ENCODE results near the gene SMAD1. TPM values are rescaled to one million over a fixed set of nuclear protein-coding genes. Genes with fewer than 3 reads are reported as not detected.

The SMAD1 gene
- total and polyA plus RNA-seq, 8 donors = 2.6 to 19.3 (median 14.0) TPM

DNA sequence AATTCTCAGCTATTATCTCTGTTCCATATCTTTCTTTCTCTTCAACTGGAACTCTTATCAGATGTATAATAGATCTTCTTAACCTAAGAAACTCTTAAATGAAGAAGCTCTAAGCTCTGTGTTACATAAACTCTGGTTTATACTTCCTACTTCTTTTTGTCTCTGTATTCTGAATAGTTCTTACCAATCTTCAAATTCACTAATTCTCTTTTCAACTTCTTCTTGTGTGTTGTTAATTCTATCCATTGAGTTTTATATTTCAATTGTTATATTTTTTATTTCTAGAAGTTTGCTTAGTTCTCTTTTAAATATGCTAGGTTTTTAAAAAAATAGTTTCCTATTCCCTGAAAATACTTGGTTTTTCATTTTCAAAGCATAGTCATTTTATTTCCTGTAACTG is 124.3 kb downstream of the SMAD1 start:
- TF ChIP-seq, protein P1, sequence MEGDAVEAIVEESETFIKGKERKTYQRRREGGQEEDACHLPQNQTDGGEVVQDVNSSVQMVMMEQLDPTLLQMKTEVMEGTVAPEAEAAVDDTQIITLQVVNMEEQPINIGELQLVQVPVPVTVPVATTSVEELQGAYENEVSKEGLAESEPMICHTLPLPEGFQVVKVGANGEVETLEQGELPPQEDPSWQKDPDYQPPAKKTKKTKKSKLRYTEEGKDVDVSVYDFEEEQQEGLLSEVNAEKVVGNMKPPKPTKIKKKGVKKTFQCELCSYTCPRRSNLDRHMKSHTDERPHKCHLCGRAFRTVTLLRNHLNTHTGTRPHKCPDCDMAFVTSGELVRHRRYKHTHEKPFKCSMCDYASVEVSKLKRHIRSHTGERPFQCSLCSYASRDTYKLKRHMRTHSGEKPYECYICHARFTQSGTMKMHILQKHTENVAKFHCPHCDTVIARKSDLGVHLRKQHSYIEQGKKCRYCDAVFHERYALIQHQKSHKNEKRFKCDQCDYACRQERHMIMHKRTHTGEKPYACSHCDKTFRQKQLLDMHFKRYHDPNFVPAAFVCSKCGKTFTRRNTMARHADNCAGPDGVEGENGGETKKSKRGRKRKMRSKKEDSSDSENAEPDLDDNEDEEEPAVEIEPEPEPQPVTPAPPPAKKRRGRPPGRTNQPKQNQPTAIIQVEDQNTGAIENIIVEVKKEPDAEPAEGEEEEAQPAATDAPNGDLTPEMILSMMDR (IDR thresholded peaks at IDR 0.05) = no peak
- no peaks in the 10 kb centered on the region for H3K4me1 ChIP-seq
- H3K27me3 ChIP-seq = no peaks in the 10 kb centered on the region
- H3K4me3 ChIP-seq = no peak overlapping the region
- no peaks in the 10 kb centered on the region for H3K36me3 ChIP-seq
- no peaks in the 10 kb centered on the region for H3K9me3 ChIP-seq
- ATAC-seq (no peak), FAIRE-seq (no peak), DNase-seq (no peak)
- intact Hi-C loops (cut with DNase I) = loop anchor here in 1 of 3 donors (10.0 kb wide), 1 partner anchor 371 kb away; no protein-coding TSS in a partner anchor
- H3K27ac ChIP-seq = no peak overlapping the region

Other genes with a start within 250 kb of the SMAD1 start
- 1 to 10 TPM; 3.0 to 9.5 (median 5.5) TPM for gene MMAA, start 137.5 kb downstream of the SMAD1 start, total RNA-seq
- 1 to 10 TPM; 4.6 to 6.2 TPM for gene MMAA, start 137.5 kb downstream of the SMAD1 start, polyA plus RNA-seq
- gene C4orf51, start 198.3 kb downstream of the SMAD1 start, total RNA-seq = not detected
- not detected for gene C4orf51, start 198.3 kb downstream of the SMAD1 start, polyA plus RNA-seq

Data from pancreas (tissue), 10 donors.